HepG2 (cell line): ENCODE data around the gene FASTK. TPM values are rescaled to one million over a fixed set of nuclear protein-coding genes. Genes with fewer than 3 reads are reported as not detected.

ENCODE experiments used
- AGO1 ChIP-seq: fragments of 200-400 bp; formaldehyde crosslinking; IDR thresholded peaks from 2 replicates; pipeline ENCODE4 v1.6.1; 2017; ENCODE audit warnings: mild to moderate bottlenecking, low read depth, low read length, moderate library complexity; ENCODE audit not compliant: poor library complexity, severe bottlenecking
- FOSL1 ChIP-seq: sonication (generic); formaldehyde crosslinking; IDR thresholded peaks from 2 replicates; pipeline ENCODE4 v1.9.0; 2021; ENCODE audit warnings: missing genetic modification reagents, borderline replicate concordance
- GATA4 ChIP-seq: sonication (generic); IDR thresholded peaks from 2 replicates; pipeline ENCODE4 v1.6.1; 2016; ENCODE audit warnings: antibody characterized with exemption, low read depth, borderline replicate concordance
- HOMEZ ChIP-seq: IDR thresholded peaks from 2 replicates; pipeline ENCODE4 v1.6.1; 2016; ENCODE audit warnings: low read depth
- MED1 ChIP-seq: sonication (generic); formaldehyde crosslinking; IDR thresholded peaks from 2 replicates; pipeline ENCODE4 v1.4.0; 2020; ENCODE audit warnings: missing genetic modification reagents
- MTA1 ChIP-seq: sonication (generic); formaldehyde crosslinking; IDR thresholded peaks from 2 replicates; pipeline ENCODE4 v1.4.0; 2020; ENCODE audit warnings: missing genetic modification reagents, mild to moderate bottlenecking, borderline replicate concordance
- NR2C2 ChIP-seq: sonication (generic); formaldehyde crosslinking; IDR thresholded peaks from 2 replicates; pipeline ENCODE4 v1.4.0; 2020; ENCODE audit warnings: missing genetic modification reagents, mild to moderate bottlenecking, moderate library complexity, borderline replicate concordance
- ONECUT2 ChIP-seq: sonication (generic); formaldehyde crosslinking; IDR thresholded peaks from 2 replicates; pipeline ENCODE4 v1.4.0; 2020; ENCODE audit warnings: missing genetic modification reagents
- PHF20 ChIP-seq: sonication (generic); formaldehyde crosslinking; IDR thresholded peaks from 2 replicates; pipeline ENCODE4 v1.5.0; 2020; ENCODE audit warnings: mild to moderate bottlenecking, missing genetic modification reagents
- POLR2AphosphoS5 ChIP-seq: IDR thresholded peaks from 2 replicates; pipeline ENCODE4 v1.6.1; 2012; ENCODE audit warnings: low read depth, low read length
- RELA ChIP-seq: sonication (generic); formaldehyde crosslinking; IDR thresholded peaks from 2 replicates; pipeline ENCODE4 v1.4.0; 2020; ENCODE audit warnings: missing genetic modification reagents
- SIX1 ChIP-seq: sonication (generic); formaldehyde crosslinking; IDR thresholded peaks from 2 replicates; pipeline ENCODE4 v1.4.0; 2020; ENCODE audit warnings: missing genetic modification reagents, borderline replicate concordance
- ZNF44 ChIP-seq: sonication (generic); formaldehyde crosslinking; IDR thresholded peaks from 2 replicates; pipeline ENCODE4 v1.5.1; 2020; ENCODE audit warnings: mild to moderate bottlenecking, missing genetic modification reagents
- ZNF616 ChIP-seq: sonication (generic); formaldehyde crosslinking; IDR thresholded peaks from 2 replicates; pipeline ENCODE4 v1.5.0; 2020; ENCODE audit warnings: low read depth, mild to moderate bottlenecking, missing genetic modification reagents
- ZSCAN25 ChIP-seq: sonication (generic); formaldehyde crosslinking; IDR thresholded peaks from 2 replicates; pipeline ENCODE4 v1.8.0; 2022; ENCODE audit warnings: mild to moderate bottlenecking, missing genetic modification reagents
- polyA plus RNA-seq, 8 experiments: library from polyadenylated mRNA; depleted of rRNA in 3 of 8; stranded (reverse) in 7 of 8; unstranded in 1 of 8; fragments of >200 nt; fragmentation: Illumina TruSeq in 4 of 8; extraction: Trizol in 4 of 8; gene quantifications; 2 replicates each; pipeline versions ENCODE4 v1.2.1 to v1.2.3, GENCODE V29; 2011 to 2016; ENCODE audit warnings: low read depth in 4 of 8, missing spikeins in 1 of 8, mixed read lengths in 1 of 8; ENCODE audit not compliant: insufficient read depth in 1 of 8
- total RNA-seq, 5 experiments: library from RNA; depleted of rRNA; stranded (reverse); fragments of >200 nt; fragmentation: Illumina TruSeq; extraction: Trizol; gene quantifications; 2 replicates each; pipeline ENCODE4 v1.2.3, GENCODE V29; 2016; ENCODE audit warnings: low read depth in 1 of 5
- TF ChIP-seq, protein P1 (sequence below): sonication (generic); formaldehyde crosslinking; IDR thresholded peaks from 2 replicates; pipeline ENCODE4 v1.5.0; 2020; ENCODE audit warnings: mild to moderate bottlenecking, missing genetic modification reagents, borderline replicate concordance
- TF ChIP-seq, protein P2 (sequence below): sonication (generic); formaldehyde crosslinking; IDR thresholded peaks from 2 replicates; pipeline ENCODE4 v1.5.0; 2020; ENCODE audit warnings: missing genetic modification reagents, mild to moderate bottlenecking, borderline replicate concordance
- TF ChIP-seq, protein P3 (sequence below): sonication (generic); formaldehyde crosslinking; IDR thresholded peaks from 2 replicates; pipeline ENCODE4 v1.8.0; 2023; ENCODE audit warnings: mild to moderate bottlenecking, missing genetic modification reagents

FASTK gene
- total and polyA plus RNA-seq, 2 of the 13 experiments (the other 11 are each of a cell fraction or from before 2014, with no cell fraction given): 52.9 to 55.7 TPM

DNA sequence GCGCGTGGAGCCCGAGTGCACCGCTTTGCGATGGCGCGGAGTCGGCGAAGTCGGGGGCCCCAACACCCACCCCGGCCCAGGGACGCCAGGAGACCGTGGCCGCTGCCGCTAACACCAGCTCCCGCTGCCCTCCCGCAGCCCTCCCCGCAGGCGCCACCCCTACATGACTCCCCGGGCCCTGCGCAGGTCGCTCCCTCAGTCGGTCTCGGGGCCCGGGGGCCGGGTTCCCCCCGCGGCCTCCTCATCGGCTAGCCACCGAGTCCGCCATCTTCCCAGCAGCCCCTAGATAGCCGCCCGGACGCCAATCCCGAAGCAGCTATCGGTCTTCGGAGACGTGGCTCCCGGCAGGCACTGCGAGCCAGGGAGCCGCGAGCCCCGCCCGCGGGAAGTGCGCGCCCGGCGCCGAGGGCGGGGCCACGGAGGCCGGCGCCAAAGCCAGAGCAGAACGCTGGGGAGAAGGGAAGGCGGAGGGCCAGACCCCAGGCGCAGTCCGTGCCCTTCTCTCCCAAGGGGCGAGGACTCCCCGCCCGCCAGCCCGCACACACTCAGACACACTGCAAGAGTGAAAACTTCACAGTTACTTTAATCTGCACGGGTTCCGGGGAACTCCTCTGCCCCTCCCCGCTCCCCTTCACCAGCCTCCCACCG is at the start of gene FASTK (continued):
- TF ChIP-seq, protein P1, sequence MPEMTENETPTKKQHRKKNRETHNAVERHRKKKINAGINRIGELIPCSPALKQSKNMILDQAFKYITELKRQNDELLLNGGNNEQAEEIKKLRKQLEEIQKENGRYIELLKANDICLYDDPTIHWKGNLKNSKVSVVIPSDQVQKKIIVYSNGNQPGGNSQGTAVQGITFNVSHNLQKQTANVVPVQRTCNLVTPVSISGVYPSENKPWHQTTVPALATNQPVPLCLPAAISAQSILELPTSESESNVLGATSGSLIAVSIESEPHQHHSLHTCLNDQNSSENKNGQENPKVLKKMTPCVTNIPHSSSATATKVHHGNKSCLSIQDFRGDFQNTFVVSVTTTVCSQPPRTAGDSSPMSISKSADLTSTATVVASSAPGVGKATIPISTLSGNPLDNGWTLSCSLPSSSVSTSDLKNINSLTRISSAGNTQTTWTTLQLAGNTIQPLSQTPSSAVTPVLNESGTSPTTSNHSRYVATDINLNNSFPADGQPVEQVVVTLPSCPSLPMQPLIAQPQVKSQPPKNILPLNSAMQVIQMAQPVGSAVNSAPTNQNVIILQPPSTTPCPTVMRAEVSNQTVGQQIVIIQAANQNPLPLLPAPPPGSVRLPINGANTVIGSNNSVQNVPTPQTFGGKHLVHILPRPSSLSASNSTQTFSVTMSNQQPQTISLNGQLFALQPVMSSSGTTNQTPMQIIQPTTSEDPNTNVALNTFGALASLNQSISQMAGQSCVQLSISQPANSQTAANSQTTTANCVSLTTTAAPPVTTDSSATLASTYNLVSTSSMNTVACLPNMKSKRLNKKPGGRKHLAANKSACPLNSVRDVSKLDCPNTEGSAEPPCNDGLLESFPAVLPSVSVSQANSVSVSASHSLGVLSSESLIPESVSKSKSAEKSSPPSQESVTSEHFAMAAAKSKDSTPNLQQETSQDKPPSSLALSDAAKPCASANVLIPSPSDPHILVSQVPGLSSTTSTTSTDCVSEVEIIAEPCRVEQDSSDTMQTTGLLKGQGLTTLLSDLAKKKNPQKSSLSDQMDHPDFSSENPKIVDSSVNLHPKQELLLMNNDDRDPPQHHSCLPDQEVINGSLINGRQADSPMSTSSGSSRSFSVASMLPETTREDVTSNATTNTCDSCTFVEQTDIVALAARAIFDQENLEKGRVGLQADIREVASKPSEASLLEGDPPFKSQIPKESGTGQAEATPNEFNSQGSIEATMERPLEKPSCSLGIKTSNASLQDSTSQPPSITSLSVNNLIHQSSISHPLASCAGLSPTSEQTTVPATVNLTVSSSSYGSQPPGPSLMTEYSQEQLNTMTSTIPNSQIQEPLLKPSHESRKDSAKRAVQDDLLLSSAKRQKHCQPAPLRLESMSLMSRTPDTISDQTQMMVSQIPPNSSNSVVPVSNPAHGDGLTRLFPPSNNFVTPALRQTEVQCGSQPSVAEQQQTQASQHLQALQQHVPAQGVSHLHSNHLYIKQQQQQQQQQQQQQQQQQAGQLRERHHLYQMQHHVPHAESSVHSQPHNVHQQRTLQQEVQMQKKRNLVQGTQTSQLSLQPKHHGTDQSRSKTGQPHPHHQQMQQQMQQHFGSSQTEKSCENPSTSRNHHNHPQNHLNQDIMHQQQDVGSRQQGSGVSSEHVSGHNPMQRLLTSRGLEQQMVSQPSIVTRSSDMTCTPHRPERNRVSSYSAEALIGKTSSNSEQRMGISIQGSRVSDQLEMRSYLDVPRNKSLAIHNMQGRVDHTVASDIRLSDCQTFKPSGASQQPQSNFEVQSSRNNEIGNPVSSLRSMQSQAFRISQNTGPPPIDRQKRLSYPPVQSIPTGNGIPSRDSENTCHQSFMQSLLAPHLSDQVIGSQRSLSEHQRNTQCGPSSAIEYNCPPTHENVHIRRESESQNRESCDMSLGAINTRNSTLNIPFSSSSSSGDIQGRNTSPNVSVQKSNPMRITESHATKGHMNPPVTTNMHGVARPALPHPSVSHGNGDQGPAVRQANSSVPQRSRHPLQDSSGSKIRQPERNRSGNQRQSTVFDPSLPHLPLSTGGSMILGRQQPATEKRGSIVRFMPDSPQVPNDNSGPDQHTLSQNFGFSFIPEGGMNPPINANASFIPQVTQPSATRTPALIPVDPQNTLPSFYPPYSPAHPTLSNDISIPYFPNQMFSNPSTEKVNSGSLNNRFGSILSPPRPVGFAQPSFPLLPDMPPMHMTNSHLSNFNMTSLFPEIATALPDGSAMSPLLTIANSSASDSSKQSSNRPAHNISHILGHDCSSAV (CRISPR knock-in tag): 0 out of 2 replicates have a peak, but pooled peaks have one; percentile 18
- peak; percentile 71 for TF ChIP-seq MED1 (CRISPR knock-in tag)
- TF ChIP-seq FOSL1 (CRISPR knock-in tag): no peak
- TF ChIP-seq, protein P2, sequence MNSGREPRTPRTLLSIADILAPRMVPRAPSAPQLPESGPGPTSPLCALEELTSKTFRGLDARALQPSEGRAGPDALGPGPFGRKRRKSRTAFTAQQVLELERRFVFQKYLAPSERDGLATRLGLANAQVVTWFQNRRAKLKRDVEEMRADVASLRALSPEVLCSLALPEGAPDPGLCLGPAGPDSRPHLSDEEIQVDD (CRISPR knock-in tag): no peak
- TF ChIP-seq NR2C2: peak; percentile 66
- TF ChIP-seq MTA1 (CRISPR knock-in tag): peak; percentile 77; the same call in 1 of the 2 replicates
- TF ChIP-seq ONECUT2 (CRISPR knock-in tag): no peak
- TF ChIP-seq HOMEZ: 0 out of 2 replicates have a peak, but pooled peaks have one; percentile 43
- TF ChIP-seq RELA (CRISPR knock-in tag): 0 out of 2 replicates have a peak, but pooled peaks have one; percentile 26
- 0 out of 2 replicates have a peak, but pooled peaks have one; percentile 14 for TF ChIP-seq ZNF616 (CRISPR knock-in tag)
- TF ChIP-seq AGO1: peak; percentile 87
- TF ChIP-seq GATA4: peak; percentile 15; the same call in 1 of the 2 replicates
- TF ChIP-seq ZNF44 (CRISPR knock-in tag): peak; percentile 77; the same call in 1 of the 2 replicates
- peak; percentile 68 for TF ChIP-seq POLR2AphosphoS5
- TF ChIP-seq PHF20 (CRISPR knock-in tag): peak; percentile 68
- TF ChIP-seq, protein P3, sequence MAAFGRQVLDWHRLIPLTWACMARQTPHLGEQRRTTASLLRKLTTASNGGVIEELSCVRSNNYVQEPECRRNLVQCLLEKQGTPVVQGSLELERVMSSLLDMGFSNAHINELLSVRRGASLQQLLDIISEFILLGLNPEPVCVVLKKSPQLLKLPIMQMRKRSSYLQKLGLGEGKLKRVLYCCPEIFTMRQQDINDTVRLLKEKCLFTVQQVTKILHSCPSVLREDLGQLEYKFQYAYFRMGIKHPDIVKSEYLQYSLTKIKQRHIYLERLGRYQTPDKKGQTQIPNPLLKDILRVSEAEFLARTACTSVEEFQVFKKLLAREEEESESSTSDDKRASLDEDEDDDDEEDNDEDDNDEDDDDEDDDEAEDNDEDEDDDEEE (CRISPR knock-in tag): peak; percentile 79; the same call in 1 of the 2 replicates
- no peak for TF ChIP-seq SIX1
- TF ChIP-seq ZSCAN25 (CRISPR knock-in tag): peak; percentile 74
